Spleen (tissue), 11 donors: ENCODE measurements around the gene CACNA1H. TPM values are rescaled to one million over a fixed set of nuclear protein-coding genes. Genes with fewer than 3 reads are reported as not detected.

Experiments used
- DNase-seq: peaks from one replicate; pipeline ENCODE4 v3.0.0-alpha.2; 2020
- H3K27ac ChIP-seq, 8 donors: fragments of 200-600 bp; sonication (generic) in 7 of 8; 1 replicate in 4 of 8; 2 replicates in 4 of 8; pipeline versions ENCODE4 v1.5.0 to v1.8.0; 2016 to 2021; ENCODE audit warnings: inconsistent platforms in 4 of 8, mild to moderate bottlenecking in 4 of 8, moderate library complexity in 1 of 8
- H3K27me3 ChIP-seq, 7 donors: fragments of 200-600 bp; sonication (generic) in 6 of 7; replicated peaks in 1 of 7; 1 replicate in 4 of 7; 2 replicates in 3 of 7; pipeline versions ENCODE4 v1.5.0 to v1.8.0; 2016 to 2021; ENCODE audit warnings: inconsistent platforms in 3 of 7, mild to moderate bottlenecking in 1 of 7
- H3K36me3 ChIP-seq, 6 donors: fragments of 200-600 bp; sonication (generic) in 5 of 6; 1 replicate in 4 of 6; 2 replicates in 2 of 6; pipeline versions ENCODE4 v1.5.0 to v1.8.0; 2016 to 2021; ENCODE audit warnings: inconsistent platforms in 2 of 6
- H3K4me1 ChIP-seq, 6 donors: fragments of 200-600 bp; sonication (generic) in 5 of 6; 1 replicate in 3 of 6; 2 replicates in 3 of 6; pipeline versions ENCODE4 v1.5.0 to v1.8.0; 2016 to 2021; ENCODE audit warnings: inconsistent platforms in 3 of 6
- H3K4me3 ChIP-seq, 8 donors: fragments of 200-600 bp; sonication (generic) in 7 of 8; 1 replicate in 4 of 8; 2 replicates in 4 of 8; pipeline versions ENCODE4 v1.5.0 to v1.8.0; 2016 to 2021; ENCODE audit warnings: inconsistent platforms in 4 of 8, mild to moderate bottlenecking in 4 of 8, moderate library complexity in 2 of 8
- H3K9me3 ChIP-seq, 8 donors: fragments of 200-600 bp; sonication (generic) in 7 of 8; 1 replicate in 4 of 8; 2 replicates in 4 of 8; pipeline versions ENCODE4 v1.5.0 to v1.8.0; 2016 to 2021; ENCODE audit warnings: inconsistent platforms in 4 of 8
- CTCF ChIP-seq, 11 experiments: fragments of 200-600 bp in 7 of 11; fragments of 450-650 bp in 4 of 11; sonication (generic) in 4 of 11; IDR thresholded peaks in 8 of 11; conservative IDR thresholded peaks in 3 of 11; 1 replicate in 7 of 11; 2 replicates in 4 of 11; pipeline versions ENCODE4 v1.4.0 to v1.8.0; 2016 to 2021; ENCODE audit warnings: antibody characterized with exemption in 11 of 11, inconsistent platforms in 4 of 11, mild to moderate bottlenecking in 1 of 11
- POLR2A ChIP-seq, 3 donors: fragments of 450-650 bp; IDR thresholded peaks; one replicate each; pipeline ENCODE4 v1.5.1; 2017; ENCODE audit warnings: antibody characterized with exemption in 3 of 3, mild to moderate bottlenecking in 1 of 3
- POLR2AphosphoS5 ChIP-seq, 3 donors: sonication (generic); formaldehyde crosslinking; IDR thresholded peaks; one replicate each; pipeline ENCODE4 v1.5.1; 2017; ENCODE audit warnings: antibody characterized with exemption in 3 of 3
- WGBS, 5 donors: extraction: QIAGEN DNeasy Blood & Tissue Kit in 3 of 5; methylation state at CpG; one replicate each; pipeline versions ENCODE4 v1.1.5 to v1.1.7; 2013 to 2018; 5-methylcytosine and 5-hydroxymethylcytosine counted together
- intact Hi-C: fragments of 100-400 bp; cut with DNase I; formaldehyde crosslinking; loops from one replicate; pipeline ENCODE4 v1.15.0; 2023; ENCODE audit warnings: low total_unique reads
- polyA plus RNA-seq, 3 donors: library from polyadenylated mRNA; stranded (reverse); fragments of 200-250 nt; gene quantifications; one replicate each; pipeline ENCODE4 v1.2.1, GENCODE V29; 2013
- total RNA-seq, 7 donors: library from RNA; depleted of rRNA in 3 of 7; stranded (reverse); fragments of >200 nt in 3 of 7; fragmentation: NEBNext Ultra II Directional in 4 of 7; extraction: Animal tissue kit (Norgen Biotek cat#: 25700) in 4 of 7; gene quantifications; one replicate each; pipeline versions ENCODE4 v1.1.0 to v1.2.1, GENCODE V29; 2016 to 2021
- donor health status: healthy with polysubstance abuse.
- donor health status: DM: no; HTN: no; CAD: no; lungs with moderate emphysema.
- donor health status: DM: no; HTN: no; CAD: no.
- donor health status: Bipolar disorder and iron deficiency.
- donor health status: healthy.
- donor health status: DM: no; HTN: no; CAD: no.
- donor health status: DM: yes; HTN: yes; CAD: no.

Gene CACNA1H
- total and polyA plus RNA-seq, 10 donors, result 0.33 to 2.1 (median 0.70) TPM

- H3K36me3 ChIP-seq, result no peaks in the 10 kb centered on the region
- WGBS, 5 donors, result 79 to 86% (median 82%) methylated on average over 32 to 40 of the region's 40 CpGs
- intact Hi-C loops, result no loop called here
- no peak overlapping the region for H3K4me3 ChIP-seq
- DNase-seq, result no peak
- H3K9me3 ChIP-seq, result no peaks in the 10 kb centered on the region
- H3K27ac ChIP-seq, result no peak overlapping the region
- H3K27me3 ChIP-seq, result peaks cover 0 to 60% (median 0%) of the 10 kb centered on the region in 7 donors
- no peaks in the 10 kb centered on the region for H3K4me1 ChIP-seq
- TF ChIP-seq CTCF (IDR thresholded peaks at IDR 0.05 in 8 of 11, conservative IDR thresholded peaks at IDR 0.05 in 3 of 11) (no peak), POLR2A (IDR thresholded peaks at IDR 0.05) (no peak), POLR2AphosphoS5 (IDR thresholded peaks at IDR 0.05) (no peak)
Measured at GRCh38 chr16:1221628-1222552, 69.0 kb downstream of the CACNA1H start.

DNA sequence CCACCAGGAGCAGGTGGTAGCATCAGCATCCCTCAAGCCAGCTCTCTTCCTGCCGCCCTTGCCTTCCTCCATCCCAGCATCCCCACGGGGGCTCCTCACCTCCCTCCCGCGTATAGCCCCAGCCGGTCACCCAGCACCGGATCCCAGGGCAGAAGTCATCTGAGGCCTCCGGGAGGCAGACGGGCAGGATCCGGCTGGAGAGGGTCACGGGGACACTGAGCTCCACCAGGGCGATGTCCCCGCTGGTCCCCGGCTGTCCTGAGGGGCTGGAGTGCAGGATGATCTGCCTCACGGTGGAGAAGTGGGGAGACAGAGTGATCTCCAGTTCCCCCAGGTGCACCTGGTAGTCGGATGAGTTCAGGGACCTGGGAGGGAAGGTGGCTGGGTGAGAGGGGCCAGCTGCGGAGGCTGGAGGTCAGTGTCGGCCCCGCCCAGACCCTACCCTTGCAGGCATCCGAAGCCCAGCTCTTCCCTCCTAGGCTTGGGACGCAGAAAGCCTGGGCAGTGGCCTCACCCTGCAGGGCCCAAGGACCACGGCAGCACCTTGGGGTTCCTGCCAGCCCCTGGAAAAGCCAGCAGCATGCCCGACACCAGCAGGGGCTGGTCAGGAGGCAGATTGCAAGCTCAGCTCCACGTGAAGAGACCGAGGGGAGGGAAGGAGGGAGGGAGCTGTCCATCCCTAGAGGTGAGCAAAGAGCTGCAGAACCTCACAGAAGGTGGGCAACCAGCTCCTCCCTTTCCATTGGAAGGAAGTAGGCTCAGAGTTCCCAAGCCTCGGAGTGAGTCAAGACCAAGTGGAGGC lies 69.8 kb downstream of the CACNA1H start:
- Histone ChIP-seq H3K4me1 (no peaks in the 10 kb centered on the region), H3K27ac (no peak overlapping the region), H3K36me3 (no peaks in the 10 kb centered on the region), H3K9me3 (no peaks in the 10 kb centered on the region), H3K27me3 (peaks cover 0 to 54% (median 0%) of the 10 kb centered on the region in 7 donors), H3K4me3 (no peak overlapping the region)
- 69 to 78% (median 73%) methylated on average over 23 to 25 of the region's 25 CpGs for whole genome bisulfite sequencing, 5 donors
- intact Hi-C loops, result no loop called here
- TF ChIP-seq CTCF (IDR thresholded peaks at IDR 0.05 in 8 of 11, conservative IDR thresholded peaks at IDR 0.05 in 3 of 11) (no peak), POLR2A (IDR thresholded peaks at IDR 0.05) (no peak), POLR2AphosphoS5 (IDR thresholded peaks at IDR 0.05) (no peak)
- no peak for DNase-seq

- H3K27ac ChIP-seq, result no peak overlapping the region
Measured at GRCh38 chr16:1223355-1224214, 70.7 kb downstream of the CACNA1H start.

More at GRCh38 chr16:1223355-1224214, 70.7 kb downstream of the CACNA1H start:
- no peaks in the 10 kb centered on the region for H3K9me3 ChIP-seq
- H3K27me3 ChIP-seq, result peaks cover 0 to 48% (median 0%) of the 10 kb centered on the region in 7 donors
- intact Hi-C loops, result no loop called here
- TF ChIP-seq POLR2AphosphoS5 (IDR thresholded peaks at IDR 0.05) (no peak), POLR2A (IDR thresholded peaks at IDR 0.05) (no peak), CTCF (IDR thresholded peaks at IDR 0.05 in 8 of 11, conservative IDR thresholded peaks at IDR 0.05 in 3 of 11) (no peak)
- 79 to 87% (median 84%) methylated on average over 18 to 38 of the region's 38 CpGs for WGBS, 5 donors
- H3K4me3 ChIP-seq, result no peak overlapping the region
- no peak for DNase-seq
- H3K36me3 ChIP-seq, result no peaks in the 10 kb centered on the region
- no peaks in the 10 kb centered on the region for H3K4me1 ChIP-seq
